Parathyroid adenoma (tissue), 2 donors: Measurements from ENCODE around the gene STOML2.

Source experiments
- H2AFZ ChIP-seq: fragments of 300-600 bp; sonication (generic); one replicate; pipeline ENCODE4 v1.7.0; 2017; ENCODE audit warnings: antibody characterized with exemption, mild to moderate bottlenecking
- H3K27ac ChIP-seq: fragments of 300-600 bp; sonication (generic); one replicate; pipeline ENCODE4 v1.7.0; 2017
- H3K27me3 ChIP-seq: fragments of 300-600 bp; sonication (generic); one replicate; pipeline ENCODE4 v1.7.0; 2017; ENCODE audit warnings: low read length; ENCODE audit not compliant: control insufficient read depth, insufficient read depth
- H3K36me3 ChIP-seq: fragments of 300-600 bp; sonication (generic); one replicate; pipeline ENCODE4 v1.7.0; 2017; ENCODE audit warnings: low read length; ENCODE audit not compliant: control insufficient read depth, insufficient read depth
- H3K4me1 ChIP-seq: fragments of 300-600 bp; sonication (generic); one replicate; pipeline ENCODE4 v1.7.0; 2017; ENCODE audit warnings: control low read depth
- H3K4me2 ChIP-seq: fragments of 300-600 bp; sonication (generic); one replicate; pipeline ENCODE4 v1.7.0; 2017; ENCODE audit warnings: low read length
- H3K4me3 ChIP-seq: fragments of 300-600 bp; sonication (generic); one replicate; pipeline ENCODE4 v1.7.0; 2017; ENCODE audit warnings: low read depth, low read length
- H3K79me2 ChIP-seq: fragments of 300-600 bp; sonication (generic); one replicate; pipeline ENCODE4 v1.7.0; 2017; ENCODE audit warnings: control low read depth
- H3K9ac ChIP-seq: fragments of 300-600 bp; sonication (generic); one replicate; pipeline ENCODE4 v1.7.0; 2017; ENCODE audit warnings: mild to moderate bottlenecking
- H3K9me3 ChIP-seq: fragments of 300-600 bp; sonication (generic); one replicate; pipeline ENCODE4 v1.7.0; 2017; ENCODE audit warnings: low read length; ENCODE audit not compliant: control insufficient read depth
- CTCF ChIP-seq: fragments of 300-600 bp; sonication (generic); IDR thresholded peaks from one replicate; pipeline ENCODE4 v1.7.0; 2017; ENCODE audit warnings: antibody characterized with exemption, mild to moderate bottlenecking
- donor health status: primary hyperparathyroidism.

The STOML2 gene

DNA sequence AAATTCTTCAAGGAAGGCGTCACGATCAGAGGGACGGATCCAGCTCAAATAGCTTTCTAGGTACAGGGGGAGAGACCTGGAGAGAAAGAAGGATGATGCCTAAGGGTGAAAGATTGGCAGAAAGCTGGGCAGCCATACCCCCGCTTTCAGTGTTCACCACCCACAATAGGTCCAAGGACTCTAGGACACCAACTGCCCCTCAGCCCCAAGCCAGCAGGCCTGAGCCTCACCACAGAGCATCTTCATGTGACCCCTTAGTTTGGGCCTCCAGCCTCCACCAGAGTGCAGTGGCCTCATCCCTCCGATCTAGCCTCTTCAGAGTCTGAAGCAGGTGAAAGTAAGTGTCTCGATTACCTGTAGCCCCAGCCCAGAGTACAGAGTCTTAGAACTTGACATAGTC lies 28.8 kb downstream of the STOML2 start:
- Histone ChIP-seq H3K4me1 (peaks cover 17% of the 10 kb centered on the region), H3K9ac (no peak overlapping the region), H3K79me2 (peaks cover 15% of the 10 kb centered on the region), H3K27me3 (no peaks in the 10 kb centered on the region), H3K9me3 (no peaks in the 10 kb centered on the region), H2AFZ (no peak overlapping the region), H3K36me3 (no peaks in the 10 kb centered on the region), H3K27ac (no peak overlapping the region), H3K4me2 (no peak overlapping the region), H3K4me3 (no peak overlapping the region)
- TF ChIP-seq CTCF: no peak

GRCh38 chr9:35073279-35073612 lies 29.7 kb downstream of the STOML2 start:
- no peak for TF ChIP-seq CTCF
- peak overlapping the region; percentile 61 for H3K27ac ChIP-seq

DNA sequence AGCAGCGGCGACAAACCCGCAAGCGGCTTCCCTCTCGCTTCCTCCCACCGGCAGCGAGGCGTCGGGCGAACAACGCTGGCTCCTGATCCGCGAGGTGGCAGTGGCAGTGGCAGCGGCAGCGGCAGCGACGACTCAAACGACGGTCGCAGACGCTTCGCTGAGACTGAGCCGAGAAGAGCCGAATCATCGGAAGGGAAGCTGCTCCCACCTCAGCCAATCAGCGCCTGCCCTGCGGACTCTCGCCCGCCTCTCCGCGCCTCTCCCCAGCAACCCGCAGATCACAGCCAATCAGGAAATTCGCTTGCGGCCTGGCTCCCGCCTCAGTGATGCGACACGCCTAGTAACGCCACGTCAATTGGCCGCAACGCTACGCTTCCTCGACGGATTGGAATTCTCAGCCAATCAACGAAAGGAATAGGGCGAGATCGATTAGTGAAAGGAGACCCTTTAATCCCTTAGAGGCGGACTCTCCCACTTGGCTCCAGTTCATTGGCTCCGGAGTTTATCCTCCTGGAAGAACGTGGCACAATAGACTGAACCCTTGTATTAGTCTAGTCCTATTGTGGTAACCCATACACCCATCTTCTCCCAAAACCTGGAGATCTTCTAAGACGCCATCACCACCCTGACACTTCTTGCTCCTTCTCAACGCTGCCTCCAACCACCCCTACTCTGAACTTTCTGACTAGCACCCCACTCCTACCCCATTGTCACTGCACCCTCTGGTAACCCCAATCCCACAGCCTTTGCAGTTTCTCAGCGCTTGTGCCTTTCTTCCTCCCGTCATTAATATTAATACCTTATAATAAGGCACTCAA lies 30.3 kb downstream of the STOML2 start, which contains the start of gene VCP:
Gene VCP, minus strand, starts transcription at position 165 of the 818 bp plus-strand sequence. CDS start 272 bp downstream, outside the sequence.
- Histone ChIP-seq H3K4me1 (peaks cover 15% of the 10 kb centered on the region), H3K27me3 (no peaks in the 10 kb centered on the region), H3K9me3 (no peaks in the 10 kb centered on the region), H3K4me3 (peak within 1 kb of the TSS; percentile 97), H2AFZ (peak within 1 kb of the TSS; percentile 69), H3K27ac (peak within 1 kb of the TSS; percentile 96), H3K79me2 (peaks cover 30% of the 10 kb centered on the region), H3K36me3 (no peaks in the 10 kb centered on the region), H3K4me2 (peak within 1 kb of the TSS; percentile 79), H3K9ac (peak within 1 kb of the TSS; percentile 98)
- TF ChIP-seq CTCF: no peak

More at GRCh38 chr9:35073279-35073612, 29.7 kb downstream of the STOML2 start:
- peaks cover 24% of the 10 kb centered on the region for H3K79me2 ChIP-seq
- H3K4me2 ChIP-seq: peak overlapping the region; percentile 79
- H3K9me3 ChIP-seq: no peaks in the 10 kb centered on the region
- peak overlapping the region; percentile 97 for H3K4me3 ChIP-seq
- H2AFZ ChIP-seq: peak overlapping the region; percentile 69
- no peaks in the 10 kb centered on the region for H3K36me3 ChIP-seq
- H3K4me1 ChIP-seq: peaks cover 15% of the 10 kb centered on the region
- H3K27me3 ChIP-seq: no peaks in the 10 kb centered on the region
- no peak overlapping the region for H3K9ac ChIP-seq

GRCh38 chr9:35071814-35072460 lies 31.0 kb downstream of the STOML2 start:
- no peaks in the 10 kb centered on the region for H3K36me3 ChIP-seq
- no peaks in the 10 kb centered on the region for H3K27me3 ChIP-seq
- H3K27ac ChIP-seq: peak overlapping the region; percentile 96
- peak overlapping the region; percentile 97 for H3K4me3 ChIP-seq
- no peaks in the 10 kb centered on the region for H3K9me3 ChIP-seq
- TF ChIP-seq CTCF: peak; percentile 44
- peak overlapping the region; percentile 98 for H3K9ac ChIP-seq
- H3K4me2 ChIP-seq: peak overlapping the region; percentile 69
- H2AFZ ChIP-seq: peak overlapping the region; percentile 68
- peaks cover 15% of the 10 kb centered on the region for H3K4me1 ChIP-seq
- H3K79me2 ChIP-seq: peaks cover 37% of the 10 kb centered on the region
